HepG2 (cell line): ENCODE measurements around the gene PDLIM4. TPM values are rescaled to one million over a fixed set of nuclear protein-coding genes. Genes with fewer than 3 reads are reported as not detected.

Source experiments
- NBN ChIP-seq: fragments of 450-650 bp; conservative IDR thresholded peaks from 2 replicates; pipeline ENCODE4 v1.6.1; 2017
- THAP7 ChIP-seq: sonication (generic); formaldehyde crosslinking; IDR thresholded peaks from 2 replicates; pipeline ENCODE4 v1.8.1; 2023; ENCODE audit warnings: mild to moderate bottlenecking, missing genetic modification reagents
- ZHX2 ChIP-seq, 2 experiments: sonication (generic) in 1 of 2; formaldehyde crosslinking in 1 of 2; IDR thresholded peaks; 2 replicates each; pipeline versions ENCODE4 v1.6.1 to v1.9.0; 2014 to 2022; ENCODE audit warnings: antibody characterized with exemption in 1 of 2, borderline replicate concordance in 1 of 2, inconsistent platforms in 1 of 2, low read depth in 1 of 2, missing genetic modification reagents in 1 of 2
- ZNF205 ChIP-seq: IDR thresholded peaks from 2 replicates; pipeline ENCODE4 v1.6.1; 2018; ENCODE audit warnings: missing biosample characterization, missing genetic modification reagents
- ZNF619 ChIP-seq: sonication (generic); formaldehyde crosslinking; IDR thresholded peaks from 2 replicates; pipeline ENCODE4 v1.4.0; 2020; ENCODE audit warnings: mild to moderate bottlenecking, missing genetic modification reagents
- polyA plus RNA-seq, 8 experiments: library from polyadenylated mRNA; depleted of rRNA in 3 of 8; stranded (reverse) in 7 of 8; unstranded in 1 of 8; fragments of >200 nt; fragmentation: Illumina TruSeq in 4 of 8; extraction: Trizol in 4 of 8; gene quantifications; 2 replicates each; pipeline versions ENCODE4 v1.2.1 to v1.2.3, GENCODE V29; 2011 to 2016; ENCODE audit warnings: low read depth in 4 of 8, missing spikeins in 1 of 8, mixed read lengths in 1 of 8; ENCODE audit not compliant: insufficient read depth in 1 of 8
- total RNA-seq, 5 experiments: library from RNA; depleted of rRNA; stranded (reverse); fragments of >200 nt; fragmentation: Illumina TruSeq; extraction: Trizol; gene quantifications; 2 replicates each; pipeline ENCODE4 v1.2.3, GENCODE V29; 2016; ENCODE audit warnings: low read depth in 1 of 5

Gene PDLIM4
- total and polyA plus RNA-seq, 2 of the 13 experiments (the other 11 are each of a cell fraction or from before 2014, with no cell fraction given), result 1.1 to 2.3 TPM

- TF ChIP-seq ZHX2 (IDR thresholded peaks at IDR 0.05; ENCODE audit: low read depth), result no peak
- TF ChIP-seq ZHX2 (CRISPR knock-in tag; IDR thresholded peaks at IDR 0.05; ENCODE audit: borderline replicate concordance), result no peak
- no peak for TF ChIP-seq NBN
- no peak for TF ChIP-seq ZNF205
- 0 out of 2 replicates have a peak, but pooled peaks have one; percentile 21 for TF ChIP-seq ZNF619 (CRISPR knock-in tag)
- 0 out of 2 replicates have a peak, but pooled peaks have one; percentile 71 for TF ChIP-seq THAP7 (CRISPR knock-in tag)
Measured at GRCh38 chr5:132226516-132227234, 30.8 kb upstream of the PDLIM4 start (continued).
